OCI-LY7 (cell line): Measurements from ENCODE around the gene IPO9.

Experiments used
- EZH2phosphoT487 ChIP-seq: fragments of 200-600 bp; sonication (generic); IDR thresholded peaks from 2 replicates; pipeline ENCODE4 v1.6.1; 2018; ENCODE audit warnings: low read depth, borderline replicate concordance, mild to moderate bottlenecking, mixed run types, antibody characterized with exemption, low read length, moderate library complexity, mixed read lengths
- TF ChIP-seq, protein P1 (sequence below): fragments of 200-600 bp; sonication (generic); conservative IDR thresholded peaks from 2 replicates; pipeline ENCODE4 v1.5.1; 2014; ENCODE audit warnings: mild to moderate bottlenecking, antibody characterized with exemption, low read length, moderate library complexity, mixed read lengths

DNA sequence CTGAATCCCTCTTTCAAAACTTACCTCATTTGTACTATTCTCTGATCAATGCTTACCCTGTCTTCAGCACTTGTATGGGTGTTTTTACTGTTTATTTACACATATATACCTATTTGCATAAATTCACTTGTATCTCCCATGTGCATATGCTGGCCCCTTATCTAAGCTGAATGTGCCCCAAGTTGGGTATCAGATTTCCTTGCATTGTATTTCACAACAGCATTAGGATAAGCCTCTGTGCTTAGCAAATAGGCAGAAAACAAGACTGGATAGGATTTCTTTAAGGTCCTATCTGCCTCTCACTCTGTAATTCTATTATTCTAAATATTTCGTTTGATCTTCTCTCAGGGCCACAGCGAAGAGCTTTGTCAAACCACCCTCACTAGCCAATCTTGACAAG is 45.9 kb upstream of the IPO9 start:
- TF ChIP-seq, protein P1, sequence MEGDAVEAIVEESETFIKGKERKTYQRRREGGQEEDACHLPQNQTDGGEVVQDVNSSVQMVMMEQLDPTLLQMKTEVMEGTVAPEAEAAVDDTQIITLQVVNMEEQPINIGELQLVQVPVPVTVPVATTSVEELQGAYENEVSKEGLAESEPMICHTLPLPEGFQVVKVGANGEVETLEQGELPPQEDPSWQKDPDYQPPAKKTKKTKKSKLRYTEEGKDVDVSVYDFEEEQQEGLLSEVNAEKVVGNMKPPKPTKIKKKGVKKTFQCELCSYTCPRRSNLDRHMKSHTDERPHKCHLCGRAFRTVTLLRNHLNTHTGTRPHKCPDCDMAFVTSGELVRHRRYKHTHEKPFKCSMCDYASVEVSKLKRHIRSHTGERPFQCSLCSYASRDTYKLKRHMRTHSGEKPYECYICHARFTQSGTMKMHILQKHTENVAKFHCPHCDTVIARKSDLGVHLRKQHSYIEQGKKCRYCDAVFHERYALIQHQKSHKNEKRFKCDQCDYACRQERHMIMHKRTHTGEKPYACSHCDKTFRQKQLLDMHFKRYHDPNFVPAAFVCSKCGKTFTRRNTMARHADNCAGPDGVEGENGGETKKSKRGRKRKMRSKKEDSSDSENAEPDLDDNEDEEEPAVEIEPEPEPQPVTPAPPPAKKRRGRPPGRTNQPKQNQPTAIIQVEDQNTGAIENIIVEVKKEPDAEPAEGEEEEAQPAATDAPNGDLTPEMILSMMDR: no peak
- TF ChIP-seq EZH2phosphoT487: no peak
